Measurements from ENCODE around the gene ZNG1A. TPM values are rescaled to one million over a fixed set of nuclear protein-coding genes. Genes with fewer than 3 reads are reported as not detected.

Gene ZNG1A
- 24.3 and 31.9 TPM in 2 replicates for total RNA-seq

GRCh38 chr9:178970-179383 is at the start of gene ZNG1A:
Gene ZNG1A (minus strand): TSS chr9:179056. CDS start chr9:178969, 87 bp downstream.

GRCh38 chr9:214648-215493 is 36.0 kb upstream of the ZNG1A start, which contains the start of gene DOCK8:
Gene DOCK8 (plus strand): TSS chr9:214865. CDS start chr9:214977, 112 bp downstream.

GRCh38 chr9:117995-118467 is 60.8 kb downstream of the ZNG1A start, which contains the start of gene FOXD4:
Gene FOXD4 (minus strand): TSS chr9:118417. CDS start chr9:118119, 298 bp downstream.

Other genes with a start within 250 kb of the ZNG1A start
- gene WASHC1, start 149.6 kb downstream of the ZNG1A start, total RNA-seq, result 2.9 and 7.9 TPM in 2 replicates
- gene FOXD4, start 60.6 kb downstream of the ZNG1A start, total RNA-seq, result 0.21 TPM in 1 of 2 replicates, not detected in the other
- gene DOCK8, start 35.8 kb upstream of the ZNG1A start, total RNA-seq, result 0.60 and 0.71 TPM in 2 replicates

All from airway epithelial cell (primary cell).